ENCODE data around the gene NOXA1.

DNA sequence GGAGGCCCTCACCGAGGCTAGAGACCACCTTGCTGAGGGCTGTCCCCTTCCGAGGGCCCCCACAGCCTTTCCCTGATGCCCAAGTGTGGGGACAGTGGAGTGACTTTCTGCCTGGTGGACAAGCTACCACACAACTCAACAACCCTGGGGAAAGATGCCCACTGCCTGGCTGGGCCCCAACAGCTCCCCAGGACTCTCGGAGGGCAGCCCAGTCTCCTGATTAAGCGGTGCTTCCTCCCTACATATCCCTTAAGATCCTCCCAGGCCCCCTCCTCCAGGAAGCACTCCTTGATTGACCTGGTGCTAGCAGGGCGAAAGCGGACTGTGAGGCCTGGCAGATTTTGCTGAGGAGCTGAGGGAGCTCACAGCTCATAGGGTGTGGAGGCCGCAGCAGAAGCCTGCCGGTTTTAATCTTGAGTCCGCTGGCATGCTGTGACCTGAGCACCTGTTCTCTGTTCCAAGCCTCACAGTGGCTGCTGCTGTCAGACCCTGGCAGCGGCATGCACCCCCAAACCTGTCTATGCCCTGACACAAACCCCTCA lies 33.7 kb downstream of the NOXA1 start:
- TF ChIP-seq, protein P1, sequence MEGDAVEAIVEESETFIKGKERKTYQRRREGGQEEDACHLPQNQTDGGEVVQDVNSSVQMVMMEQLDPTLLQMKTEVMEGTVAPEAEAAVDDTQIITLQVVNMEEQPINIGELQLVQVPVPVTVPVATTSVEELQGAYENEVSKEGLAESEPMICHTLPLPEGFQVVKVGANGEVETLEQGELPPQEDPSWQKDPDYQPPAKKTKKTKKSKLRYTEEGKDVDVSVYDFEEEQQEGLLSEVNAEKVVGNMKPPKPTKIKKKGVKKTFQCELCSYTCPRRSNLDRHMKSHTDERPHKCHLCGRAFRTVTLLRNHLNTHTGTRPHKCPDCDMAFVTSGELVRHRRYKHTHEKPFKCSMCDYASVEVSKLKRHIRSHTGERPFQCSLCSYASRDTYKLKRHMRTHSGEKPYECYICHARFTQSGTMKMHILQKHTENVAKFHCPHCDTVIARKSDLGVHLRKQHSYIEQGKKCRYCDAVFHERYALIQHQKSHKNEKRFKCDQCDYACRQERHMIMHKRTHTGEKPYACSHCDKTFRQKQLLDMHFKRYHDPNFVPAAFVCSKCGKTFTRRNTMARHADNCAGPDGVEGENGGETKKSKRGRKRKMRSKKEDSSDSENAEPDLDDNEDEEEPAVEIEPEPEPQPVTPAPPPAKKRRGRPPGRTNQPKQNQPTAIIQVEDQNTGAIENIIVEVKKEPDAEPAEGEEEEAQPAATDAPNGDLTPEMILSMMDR (IDR thresholded peaks at IDR 0.05), result no peak
- no peak for TF ChIP-seq POLR2A (IDR thresholded peaks at IDR 0.05)
